ENCODE data around the gene KDM4B. TPM values are rescaled to one million over a fixed set of nuclear protein-coding genes. Genes with fewer than 3 reads are reported as not detected.
A peak's percentile ranks its signal among the peaks of the same experiment; 100 is the strongest.
"Not testable (repeated sequence)": the region's sequence is repeated elsewhere in the genome, so short reads cannot be mapped to it uniquely, and the experiment has no call there.

KDM4B gene
- total RNA-seq, 1 experiment from 2014 or later = 12.0 TPM

DNA sequence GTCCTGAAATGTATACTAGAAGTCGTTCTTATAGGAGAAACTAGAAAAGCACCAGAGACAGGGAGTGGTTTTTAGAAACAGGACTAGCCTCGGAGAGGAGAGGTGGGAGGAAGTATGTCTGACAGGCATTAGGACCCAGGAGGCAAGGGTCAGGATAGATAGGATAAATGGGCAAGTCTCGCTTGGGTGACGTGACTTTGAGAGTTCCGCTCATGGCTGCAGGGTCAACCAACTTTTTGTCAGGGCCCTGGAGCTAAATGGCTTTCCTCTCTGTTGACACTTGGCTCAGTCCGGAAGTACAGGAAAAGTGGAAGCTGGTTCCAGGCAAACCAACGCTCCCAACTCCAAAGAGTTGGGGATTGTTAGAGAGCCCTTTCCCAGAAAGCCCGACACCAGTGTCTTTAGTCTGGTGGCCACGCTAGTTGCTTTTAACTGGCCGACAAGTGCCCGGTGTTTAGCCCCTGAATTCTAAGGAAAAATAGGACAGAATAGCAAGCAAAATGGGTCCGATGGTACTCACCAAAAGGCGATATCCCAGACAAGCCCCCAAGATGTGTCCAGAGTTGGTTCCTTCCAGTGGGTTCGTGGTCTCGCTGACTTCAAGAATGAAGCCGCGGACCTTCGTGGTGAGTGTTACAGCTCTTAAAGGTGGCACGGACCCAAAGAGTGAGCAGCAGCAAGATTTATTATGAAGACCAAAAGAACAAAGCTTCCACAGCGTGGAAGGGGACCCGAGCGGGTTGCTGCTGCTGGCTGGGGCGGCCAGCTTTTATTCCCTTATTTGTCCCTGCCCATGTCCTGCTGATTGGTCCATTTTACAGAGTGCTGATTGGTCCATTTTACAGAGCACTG lies 196.2 kb downstream of the KDM4B start:
- H3K27me3 ChIP-seq (ENCODE audit: control insufficient read depth, insufficient read depth, low read length); H3K36me3 ChIP-seq (replicated peaks; ENCODE audit: control insufficient read depth, insufficient read depth, low read length); H3K4me3 ChIP-seq (ENCODE audit: insufficient read depth, low read depth, low read length): not testable (repeated sequence)
- DNase-seq = peak; percentile 20

DNA sequence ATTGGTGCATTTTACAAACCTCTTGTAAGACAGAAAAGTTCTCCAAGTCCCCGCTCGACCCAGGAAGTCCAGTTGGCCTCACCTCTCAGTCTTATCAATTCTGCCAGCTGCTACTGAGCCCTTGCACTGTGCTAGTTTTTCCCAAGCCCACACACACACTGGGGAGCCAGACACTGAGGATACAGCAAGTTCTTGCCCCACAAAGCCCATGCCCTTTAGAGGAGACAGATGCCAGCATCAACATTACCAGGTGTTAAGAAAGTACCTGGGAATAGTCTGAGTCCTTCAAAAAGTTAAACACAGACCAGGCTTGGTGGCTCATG lies 196.7 kb downstream of the KDM4B start:
- Histone ChIP-seq H3K27me3 (ENCODE audit: control insufficient read depth, insufficient read depth, low read length) (no peaks in the 10 kb centered on the region), H3K4me3 (ENCODE audit: insufficient read depth, low read depth, low read length) (no peak overlapping the region), H3K36me3 (replicated peaks; ENCODE audit: control insufficient read depth, insufficient read depth, low read length) (no peaks in the 10 kb centered on the region)
- no peak for DNase-seq

DNA sequence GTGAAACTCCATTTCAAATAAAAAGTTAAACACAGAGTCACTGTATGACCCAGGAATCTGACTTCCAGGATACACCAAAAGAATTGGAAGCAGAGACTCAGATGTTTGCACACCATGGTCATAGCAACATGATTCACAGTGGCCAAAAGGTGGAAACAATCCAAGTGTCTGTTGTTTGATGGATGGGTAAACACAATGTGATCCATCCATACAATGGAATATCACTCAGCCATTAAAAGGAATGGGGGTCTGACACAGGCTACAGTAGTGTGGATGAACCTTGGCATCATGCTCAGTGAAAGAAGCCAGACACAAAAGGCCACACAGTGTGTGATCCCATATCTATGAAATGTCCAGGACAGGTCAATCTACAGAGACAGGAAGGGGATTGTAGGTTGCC lies 197.3 kb downstream of the KDM4B start:
- Histone ChIP-seq H3K27me3 (ENCODE audit: control insufficient read depth, insufficient read depth, low read length) (no peaks in the 10 kb centered on the region), H3K4me3 (ENCODE audit: insufficient read depth, low read depth, low read length) (no peak overlapping the region), H3K36me3 (replicated peaks; ENCODE audit: control insufficient read depth, insufficient read depth, low read length) (no peaks in the 10 kb centered on the region)
- DNase-seq = no peak

DNA sequence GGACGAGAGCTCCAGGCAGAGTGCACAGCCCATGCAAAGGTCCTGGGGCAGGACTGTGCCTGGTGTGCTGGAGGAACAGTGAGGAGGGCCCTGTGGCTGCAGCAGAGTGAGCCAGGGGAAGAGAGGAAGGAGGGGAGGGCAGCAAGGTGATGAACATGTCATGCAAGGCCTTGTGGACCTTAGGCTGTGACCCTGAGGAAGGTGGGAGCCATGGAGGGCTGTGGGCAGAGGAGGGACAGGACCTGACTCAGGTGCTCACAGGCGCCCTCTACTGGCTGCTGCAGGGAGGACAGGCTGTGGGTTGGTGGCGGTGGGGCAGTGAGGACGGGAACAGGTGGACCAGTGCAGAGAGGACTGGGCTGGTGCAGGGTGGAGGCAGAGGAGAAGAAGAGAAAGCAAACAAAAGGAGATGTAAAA lies 201.4 kb downstream of the KDM4B start:
- no peak overlapping the region for H3K4me3 ChIP-seq (ENCODE audit: insufficient read depth, low read depth, low read length)
- H3K36me3 ChIP-seq (replicated peaks; ENCODE audit: control insufficient read depth, insufficient read depth, low read length) = no peaks in the 10 kb centered on the region
- peak; percentile 79 for DNase-seq
- H3K27me3 ChIP-seq (ENCODE audit: control insufficient read depth, insufficient read depth, low read length) = no peaks in the 10 kb centered on the region

DNA sequence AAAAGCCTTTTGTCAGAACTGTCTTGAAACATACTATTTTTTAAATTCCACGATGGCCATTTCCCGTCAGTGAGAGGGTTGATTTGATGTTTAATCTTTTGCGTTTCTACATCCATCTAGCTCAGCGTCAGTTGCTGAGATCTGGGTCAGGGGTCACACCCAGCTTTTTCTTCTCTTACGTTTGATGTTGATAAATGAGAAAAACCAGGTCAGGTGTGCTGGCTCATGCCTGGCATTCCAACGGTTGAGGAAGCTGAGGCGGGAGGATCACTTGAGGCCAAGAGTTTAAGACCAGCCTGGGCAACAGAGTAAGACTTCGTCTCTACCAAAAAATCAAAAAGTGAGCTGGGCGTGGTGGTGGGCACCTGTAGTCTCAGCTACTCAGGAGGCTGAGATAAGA lies 202.8 kb downstream of the KDM4B start:
- Histone ChIP-seq H3K36me3 (replicated peaks; ENCODE audit: control insufficient read depth, insufficient read depth, low read length) (no peaks in the 10 kb centered on the region), H3K4me3 (ENCODE audit: insufficient read depth, low read depth, low read length) (no peak overlapping the region), H3K27me3 (ENCODE audit: control insufficient read depth, insufficient read depth, low read length) (no peaks in the 10 kb centered on the region)
- no peak for DNase-seq

DNA sequence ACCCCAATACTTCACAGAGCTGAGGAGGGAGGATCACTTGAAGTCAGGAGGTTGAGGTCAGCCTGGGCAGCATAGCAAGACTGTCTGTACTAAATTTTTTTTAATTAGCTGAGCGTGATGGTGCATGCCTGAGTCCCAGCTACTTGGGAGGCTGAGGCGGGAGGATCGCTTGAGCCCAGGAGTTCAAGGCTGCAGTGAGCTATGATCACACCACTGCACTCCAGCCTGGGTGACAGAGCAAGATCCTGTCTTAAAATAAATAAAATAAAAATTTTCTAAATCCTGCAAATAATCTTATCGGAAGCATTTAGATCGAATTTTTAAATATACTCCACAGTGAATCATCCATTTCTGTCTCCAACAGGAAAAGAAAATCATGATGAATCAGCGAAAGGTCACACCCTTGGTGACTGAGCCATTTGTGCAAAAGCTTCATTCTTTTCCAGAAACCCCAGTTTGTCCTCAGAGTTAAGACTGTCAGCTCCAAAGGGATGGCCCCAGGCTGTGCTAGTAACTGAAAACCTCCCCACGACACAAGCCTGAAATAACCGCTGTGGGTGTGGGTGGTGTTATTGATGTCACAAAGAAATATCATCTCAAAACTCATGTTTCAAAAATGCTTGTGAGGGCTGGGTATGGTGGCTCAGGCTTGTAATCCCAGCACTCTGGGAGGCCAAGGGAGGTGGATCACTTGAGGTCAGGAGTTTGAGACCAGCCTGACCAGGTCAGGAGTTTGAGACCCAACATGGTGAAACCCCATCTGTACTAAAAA lies 204.1 kb downstream of the KDM4B start:
- H3K27me3 ChIP-seq (ENCODE audit: control insufficient read depth, insufficient read depth, low read length) = no peaks in the 10 kb centered on the region
- H3K36me3 ChIP-seq (replicated peaks; ENCODE audit: control insufficient read depth, insufficient read depth, low read length) = no peaks in the 10 kb centered on the region
- no peak overlapping the region for H3K4me3 ChIP-seq (ENCODE audit: insufficient read depth, low read depth, low read length)
- DNase-seq = no peak

DNA sequence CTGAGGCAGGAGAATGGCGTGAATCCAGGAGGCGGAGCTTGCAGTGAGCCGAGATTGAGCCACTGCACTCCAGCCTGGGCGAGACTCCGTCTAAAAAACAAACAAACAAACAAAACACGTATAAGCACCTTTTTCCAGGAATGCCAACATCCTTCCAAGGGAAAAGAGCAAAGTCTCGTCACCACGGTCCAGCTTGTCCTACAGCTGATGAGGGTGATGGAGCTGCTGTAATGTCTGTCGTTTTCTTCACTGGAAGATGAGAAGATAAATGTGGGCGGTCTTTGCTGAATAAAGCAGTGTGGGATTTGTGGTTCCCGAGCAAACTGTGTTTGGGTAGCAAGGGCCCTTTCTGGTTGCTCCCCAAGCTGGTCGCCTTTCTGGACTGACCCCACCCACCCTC lies 205.1 kb downstream of the KDM4B start:
- DNase-seq = no peak

DNA sequence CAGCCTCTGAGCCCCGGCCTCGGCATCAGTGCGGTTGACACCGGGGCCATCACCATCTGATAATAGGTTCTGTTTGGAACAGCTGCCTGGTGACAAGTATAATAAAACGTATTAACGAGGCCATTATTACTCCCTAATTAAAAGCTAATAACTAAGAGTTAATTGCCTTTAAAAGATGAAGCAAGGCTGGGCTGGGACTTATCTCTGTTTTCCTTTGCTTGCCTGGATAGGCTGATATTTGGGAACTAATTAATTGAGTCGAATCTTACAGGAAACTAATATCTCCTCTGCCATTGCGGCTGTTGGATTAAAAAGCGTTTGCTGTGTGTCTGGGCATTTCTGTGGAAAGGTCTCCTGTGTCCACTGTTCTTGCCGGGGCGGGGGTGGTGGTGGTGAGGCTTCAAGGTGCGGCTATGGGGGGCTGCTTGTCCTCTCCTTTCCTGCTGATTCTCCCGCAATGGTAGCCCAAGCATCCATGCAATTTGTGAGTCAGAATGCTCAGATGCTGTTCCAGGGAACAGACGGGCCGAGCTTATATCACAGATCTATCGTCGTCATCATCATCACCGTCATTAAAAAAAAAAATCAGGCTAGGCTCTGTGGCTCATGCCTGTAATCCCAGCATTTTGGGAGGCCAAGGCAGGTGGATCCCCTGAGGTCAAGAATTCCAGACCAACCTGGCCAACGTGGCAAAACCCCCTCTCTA lies 209.0 kb downstream of the KDM4B start:
- DNase-seq = no peak
- Histone ChIP-seq H3K36me3 (replicated peaks; ENCODE audit: control insufficient read depth, insufficient read depth, low read length) (no peaks in the 10 kb centered on the region), H3K4me3 (ENCODE audit: insufficient read depth, low read depth, low read length) (no peak overlapping the region), H3K27me3 (ENCODE audit: control insufficient read depth, insufficient read depth, low read length) (no peaks in the 10 kb centered on the region)

More for the DNA sequence above, 205.1 kb downstream of the KDM4B start:
- Histone ChIP-seq H3K27me3 (ENCODE audit: control insufficient read depth, insufficient read depth, low read length) (no peaks in the 10 kb centered on the region), H3K4me3 (ENCODE audit: insufficient read depth, low read depth, low read length) (no peak overlapping the region), H3K36me3 (replicated peaks; ENCODE audit: control insufficient read depth, insufficient read depth, low read length) (no peaks in the 10 kb centered on the region)

DNA sequence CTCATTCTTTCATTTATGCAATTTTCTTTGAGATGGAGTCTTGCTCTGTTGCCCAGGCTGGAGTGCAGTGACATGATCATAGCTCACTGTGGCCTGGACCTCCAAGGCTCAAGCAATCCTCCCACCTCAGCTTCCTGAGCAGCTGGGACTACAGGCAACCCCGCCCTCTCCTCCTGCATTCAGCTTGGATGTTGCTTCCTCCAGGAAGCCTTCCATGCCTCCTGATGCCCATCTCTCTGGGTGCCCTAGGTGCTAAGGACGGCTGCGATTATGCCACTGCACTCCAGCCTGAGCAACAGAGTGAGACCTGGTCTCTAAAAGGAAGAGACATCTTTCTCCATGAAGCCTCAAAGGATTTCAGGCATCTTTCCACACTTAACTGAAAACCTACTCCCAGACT lies 209.9 kb downstream of the KDM4B start:
- H3K27me3 ChIP-seq (ENCODE audit: control insufficient read depth, insufficient read depth, low read length) = no peaks in the 10 kb centered on the region

DNA sequence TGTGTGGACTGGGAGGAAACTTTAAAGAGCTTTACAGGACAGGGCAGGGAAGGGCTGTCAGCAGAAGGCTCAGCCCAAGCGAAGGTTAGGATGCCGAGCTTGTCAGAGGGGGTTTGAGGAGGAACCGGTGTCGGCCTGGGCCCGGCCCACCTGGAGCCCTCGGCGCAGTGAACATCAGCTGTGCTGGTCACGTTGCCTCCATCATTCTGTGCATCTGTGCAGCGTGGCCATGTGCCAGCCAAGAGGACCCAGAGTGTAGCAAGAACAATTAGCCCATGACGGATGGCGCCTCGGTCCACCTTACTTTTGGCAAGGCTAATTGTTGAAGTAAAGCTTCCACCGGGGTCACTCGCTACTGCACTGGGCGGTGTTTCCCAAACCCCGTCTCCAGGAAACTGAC lies 210.3 kb downstream of the KDM4B start:
- peak; percentile 43 for DNase-seq
- no peaks in the 10 kb centered on the region for H3K27me3 ChIP-seq (ENCODE audit: control insufficient read depth, insufficient read depth, low read length)
- H3K36me3 ChIP-seq (replicated peaks; ENCODE audit: control insufficient read depth, insufficient read depth, low read length) = no peaks in the 10 kb centered on the region
- no peak overlapping the region for H3K4me3 ChIP-seq (ENCODE audit: insufficient read depth, low read depth, low read length)

More for the DNA sequence above, 209.9 kb downstream of the KDM4B start:
- Histone ChIP-seq H3K4me3 (ENCODE audit: insufficient read depth, low read depth, low read length) (no peak overlapping the region), H3K36me3 (replicated peaks; ENCODE audit: control insufficient read depth, insufficient read depth, low read length) (no peaks in the 10 kb centered on the region)
- DNase-seq = no peak

DNA sequence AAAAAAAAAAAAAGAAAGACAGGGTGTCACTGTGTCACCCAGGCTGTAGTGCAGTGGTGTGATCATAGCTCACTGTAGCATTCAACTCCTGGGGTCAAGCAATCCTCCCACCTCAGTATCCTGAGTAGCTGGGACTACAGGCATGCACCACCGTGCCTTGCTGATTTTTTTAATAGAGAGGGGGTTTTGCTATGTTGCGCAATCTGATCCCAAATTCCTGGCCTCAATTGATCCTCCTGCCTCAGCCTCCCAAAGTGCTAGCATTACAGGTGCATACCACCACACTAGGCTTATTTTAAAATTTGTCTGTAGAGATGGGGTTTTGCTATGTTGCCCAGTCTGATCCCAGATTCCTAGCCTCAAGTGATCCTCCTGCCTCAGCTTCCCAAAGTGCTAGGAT lies 212.4 kb downstream of the KDM4B start:
- no peak overlapping the region for H3K4me3 ChIP-seq (ENCODE audit: insufficient read depth, low read depth, low read length)
- H3K36me3 ChIP-seq (replicated peaks; ENCODE audit: control insufficient read depth, insufficient read depth, low read length) = no peaks in the 10 kb centered on the region
- no peak for DNase-seq
- no peaks in the 10 kb centered on the region for H3K27me3 ChIP-seq (ENCODE audit: control insufficient read depth, insufficient read depth, low read length)

DNA sequence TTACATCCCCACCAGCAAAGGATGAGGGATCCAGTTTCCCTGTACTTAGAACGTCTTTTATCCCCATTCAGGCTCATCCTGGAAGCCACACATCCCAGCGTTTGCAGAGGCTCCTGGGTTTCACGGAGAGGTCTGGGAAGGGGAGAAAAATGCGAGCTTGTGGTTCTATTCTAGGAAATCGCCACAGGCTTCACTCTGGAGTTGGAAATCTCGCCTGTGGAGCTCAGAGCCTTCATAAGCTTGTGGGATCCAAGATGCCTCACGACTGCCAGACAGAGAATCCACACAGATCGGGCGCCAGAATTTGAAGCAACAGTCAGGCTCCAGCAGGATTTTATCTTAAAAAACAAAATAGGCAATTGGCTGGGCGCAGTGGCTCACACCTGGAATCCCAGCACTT lies 213.8 kb downstream of the KDM4B start:
- Histone ChIP-seq H3K4me3 (ENCODE audit: insufficient read depth, low read depth, low read length) (no peak overlapping the region), H3K36me3 (replicated peaks; ENCODE audit: control insufficient read depth, insufficient read depth, low read length) (no peaks in the 10 kb centered on the region), H3K27me3 (ENCODE audit: control insufficient read depth, insufficient read depth, low read length) (no peaks in the 10 kb centered on the region)
- no peak for DNase-seq

DNA sequence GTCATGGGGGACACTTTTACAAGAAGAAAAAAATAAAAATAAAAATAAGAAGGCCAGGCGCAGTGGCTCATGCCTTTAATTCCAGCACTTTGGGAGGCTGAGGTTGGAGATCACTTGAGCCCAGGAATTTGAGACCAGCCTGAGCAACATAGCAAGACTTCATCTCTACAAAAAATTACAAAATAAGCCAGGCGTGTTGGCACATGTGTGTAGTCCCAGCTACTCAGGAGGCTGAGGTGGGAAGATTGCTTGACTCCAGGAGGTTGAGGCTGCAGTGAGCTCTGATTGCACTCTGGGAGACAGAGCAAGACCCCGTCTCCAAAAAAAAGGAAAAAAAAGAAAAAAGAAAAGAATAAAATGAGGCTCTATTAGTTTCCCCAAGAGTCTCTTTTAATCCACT lies 214.7 kb downstream of the KDM4B start:
- Histone ChIP-seq H3K36me3 (replicated peaks; ENCODE audit: control insufficient read depth, insufficient read depth, low read length) (no peaks in the 10 kb centered on the region), H3K27me3 (ENCODE audit: control insufficient read depth, insufficient read depth, low read length) (no peaks in the 10 kb centered on the region), H3K4me3 (ENCODE audit: insufficient read depth, low read depth, low read length) (no peak overlapping the region)
- no peak for DNase-seq

DNA sequence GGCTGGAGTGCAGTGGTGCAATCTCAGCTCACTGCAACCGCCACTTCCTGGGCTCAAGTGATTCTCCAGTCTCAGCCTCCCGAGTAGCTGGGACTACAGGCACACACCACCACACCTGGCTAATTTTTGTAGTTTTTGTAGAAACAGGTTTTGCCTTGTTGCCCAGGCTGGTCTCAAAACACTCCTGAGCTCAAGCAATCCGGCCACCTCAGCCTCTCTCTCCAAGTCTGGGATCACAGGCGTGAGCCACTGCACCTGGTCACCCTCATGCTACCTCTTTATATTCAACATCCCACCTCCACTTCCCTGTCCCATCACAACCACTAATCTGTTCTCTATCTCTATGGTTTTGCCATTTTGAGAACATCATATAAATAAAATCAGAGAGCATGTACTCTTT lies 216.0 kb downstream of the KDM4B start:
- no peaks in the 10 kb centered on the region for H3K27me3 ChIP-seq (ENCODE audit: control insufficient read depth, insufficient read depth, low read length)
- no peak overlapping the region for H3K4me3 ChIP-seq (ENCODE audit: insufficient read depth, low read depth, low read length)
- H3K36me3 ChIP-seq (replicated peaks; ENCODE audit: control insufficient read depth, insufficient read depth, low read length) = no peaks in the 10 kb centered on the region
- DNase-seq = no peak
